SIG-M5 treated with dmso at 0.1 percent for 504 hours (cell line): ENCODE results near the gene KLHL18.
"Not testable (repeated sequence)": the region's sequence is repeated elsewhere in the genome, so short reads cannot be mapped to it uniquely, and the experiment has no call there.

Source experiments
- DNase-seq: peaks from one replicate; lab custom pipeline; 2025; ENCODE audit not compliant: unreplicated experiment; lab: John Stamatoyannopoulos, UW

Gene KLHL18

DNA sequence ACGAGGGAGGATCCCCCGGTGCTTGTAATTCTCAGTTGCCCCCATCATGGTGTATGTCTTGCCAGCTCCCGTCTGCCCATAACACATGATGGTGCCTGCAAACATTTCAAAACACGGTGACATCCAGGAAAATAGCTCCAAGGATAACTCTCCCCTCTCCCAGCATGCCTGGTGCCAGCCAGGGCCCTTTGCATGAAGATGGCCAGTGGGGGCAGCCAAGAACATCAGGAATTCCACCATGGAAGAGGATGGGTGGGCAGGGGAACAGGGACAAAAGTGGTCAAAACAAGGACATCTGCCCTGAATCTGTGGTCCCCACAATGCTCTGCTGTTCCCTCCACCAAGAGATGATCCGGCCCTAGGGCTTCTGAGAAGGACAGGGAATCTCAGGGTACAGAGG lies 9.2 kb upstream of the KLHL18 start:
- DNase-seq: no peak

DNA sequence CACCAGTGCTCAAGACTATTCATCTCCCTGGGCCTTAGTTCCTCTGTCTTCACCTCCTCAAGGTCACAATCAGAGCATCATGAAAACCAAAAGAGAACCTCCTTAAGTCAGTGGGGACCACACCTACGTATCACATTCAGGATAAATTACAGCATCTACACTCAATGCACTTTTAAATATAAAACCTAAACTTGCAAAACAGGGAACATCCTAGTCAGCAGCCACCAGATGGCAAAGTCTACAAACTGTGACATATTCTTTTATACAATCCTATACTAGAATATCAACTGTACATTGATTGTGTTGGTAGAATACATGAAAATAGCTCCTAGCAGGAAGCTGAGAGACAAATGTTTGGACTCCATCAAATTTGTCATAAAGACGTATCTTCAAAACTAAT lies 8.1 kb upstream of the KLHL18 start:
- DNase-seq: no peak

DNA sequence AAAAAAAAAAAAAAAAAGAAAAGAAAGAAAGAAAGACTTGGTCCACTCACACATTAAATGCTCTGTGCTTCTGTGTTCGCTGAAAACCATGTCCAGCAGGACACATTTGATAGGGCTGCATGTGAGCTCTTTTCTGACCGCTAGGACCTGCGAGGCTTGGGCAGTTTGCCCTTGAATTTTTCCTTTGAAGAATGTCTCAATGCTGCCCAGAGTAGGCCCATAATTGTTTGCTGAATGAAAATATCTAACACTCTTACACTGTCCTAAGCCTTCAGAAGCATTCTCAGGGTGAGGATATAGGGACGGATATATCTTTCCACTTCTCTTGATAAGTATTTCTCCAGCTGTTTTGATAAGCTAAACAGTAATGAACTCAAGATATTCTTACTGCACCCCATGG lies 6.2 kb upstream of the KLHL18 start:
- no peak for DNase-seq

DNA sequence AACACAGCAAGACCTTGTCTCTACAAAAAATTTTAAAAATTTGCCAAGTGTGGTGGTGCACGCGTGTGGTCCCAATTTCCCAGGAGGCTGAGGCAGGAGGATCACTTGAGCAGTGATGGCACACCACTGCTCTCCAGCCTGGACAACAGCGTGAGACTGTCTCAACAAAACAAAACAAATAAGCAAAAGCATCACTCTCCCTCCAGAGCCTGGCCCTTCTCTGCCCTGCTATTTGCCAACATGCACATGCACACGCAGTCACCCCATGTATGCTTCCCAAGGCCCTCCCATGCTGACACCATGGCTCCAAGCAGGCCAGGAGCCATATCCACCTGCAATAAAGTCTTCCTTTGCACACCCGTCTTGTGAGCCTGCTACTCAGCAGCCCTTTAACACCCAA lies 2.2 kb upstream of the KLHL18 start:
- DNase-seq: no peak

DNA sequence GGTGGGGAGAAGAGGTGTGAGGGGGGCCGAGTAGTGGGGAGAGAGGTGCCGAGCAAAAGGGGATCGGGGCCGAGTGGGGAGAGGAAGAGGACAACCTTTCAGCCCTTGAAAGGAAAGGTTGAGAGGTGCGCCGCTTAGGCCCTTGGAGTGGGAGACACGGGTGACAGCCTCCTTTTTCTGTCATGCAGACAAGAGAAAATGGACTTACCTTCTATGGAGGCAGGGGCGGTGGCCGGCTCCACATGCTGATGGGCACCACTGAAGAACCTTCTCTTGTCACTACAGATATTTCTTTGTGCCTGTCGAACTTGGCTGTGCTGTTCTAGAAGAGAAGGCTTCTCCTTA lies 421 bp downstream of the KLHL18 start:
- peak; percentile 34 for DNase-seq

DNA sequence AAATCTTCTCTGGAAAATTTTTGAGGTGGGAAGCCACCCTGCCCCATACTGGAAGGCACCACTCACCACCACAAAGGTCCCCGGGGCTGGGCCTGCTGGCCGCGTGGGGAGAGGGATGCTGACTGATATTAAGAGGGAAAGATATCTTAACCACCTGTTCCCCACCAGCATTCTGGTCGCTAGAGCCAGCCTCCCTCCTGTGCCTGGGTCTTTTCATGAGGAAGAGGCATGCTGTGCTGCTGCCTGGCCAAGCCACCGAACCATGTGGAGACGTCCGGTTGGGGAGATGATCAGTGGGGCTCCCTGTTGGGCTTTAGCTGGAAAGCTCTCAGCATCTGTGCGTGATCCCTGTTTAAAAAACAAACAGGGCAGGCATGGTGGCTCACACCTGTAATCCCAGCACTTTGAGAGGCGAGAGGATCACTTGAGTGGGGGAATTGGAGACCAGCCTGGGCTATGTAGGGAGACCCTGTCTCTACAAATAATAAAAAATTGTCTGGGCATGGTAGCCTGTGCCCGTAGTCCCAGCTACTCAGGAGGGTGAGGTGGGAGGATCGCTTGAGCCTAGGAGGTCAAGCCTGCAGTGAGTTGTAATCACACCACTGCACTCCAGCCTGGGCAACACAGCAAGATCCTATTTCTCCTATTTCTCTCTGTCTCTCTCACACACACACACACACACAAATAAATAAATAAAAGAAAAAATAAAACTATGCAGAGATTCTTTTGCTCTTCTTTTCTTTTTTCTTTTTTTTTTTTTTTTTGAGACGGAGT lies 1.0 kb downstream of the KLHL18 start:
- DNase-seq: peak; percentile 34

DNA sequence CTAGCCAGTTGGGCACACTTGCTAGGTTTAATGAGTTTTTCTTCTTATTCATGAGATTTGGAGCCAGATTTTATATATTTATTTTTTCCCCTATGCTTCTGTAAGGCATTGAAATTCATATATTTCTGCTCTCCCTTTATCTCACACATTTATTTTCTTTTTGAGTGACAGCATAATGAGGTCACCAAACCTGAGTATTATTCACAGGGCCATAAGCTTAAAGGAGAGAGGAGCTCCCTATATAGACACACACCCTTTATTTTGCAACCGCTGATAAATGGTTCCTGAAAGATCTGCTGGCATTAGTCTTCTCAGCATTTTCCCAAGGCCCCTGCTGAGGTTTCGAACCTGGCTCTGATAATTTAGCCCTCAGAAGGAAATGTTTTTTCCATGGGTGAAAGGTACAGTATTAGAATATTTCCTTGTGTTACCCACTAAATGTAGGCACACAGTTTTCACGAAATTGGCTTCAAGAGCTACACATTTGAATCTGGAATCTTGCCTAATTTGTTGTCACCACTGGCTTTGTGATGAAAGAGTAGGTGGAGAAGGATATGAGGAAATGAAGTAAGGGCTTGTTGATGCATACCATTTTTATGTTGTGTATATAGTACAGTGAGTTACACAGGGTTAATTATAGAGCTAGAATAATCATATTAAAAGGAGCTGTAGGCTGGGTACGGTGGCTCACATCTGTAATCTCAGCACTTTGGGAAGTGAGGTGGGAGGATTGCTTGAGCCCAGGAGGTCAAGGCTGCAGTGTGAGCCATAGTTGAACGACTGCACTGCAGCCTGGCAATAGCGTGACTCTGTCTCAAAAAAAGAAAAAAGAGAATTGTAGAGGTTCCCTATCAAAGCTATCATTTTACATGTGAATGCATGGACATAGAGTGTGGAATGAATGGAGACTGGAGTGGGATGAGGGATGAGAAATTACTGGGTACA lies 6.5 kb downstream of the KLHL18 start:
- DNase-seq: peak; percentile 76

DNA sequence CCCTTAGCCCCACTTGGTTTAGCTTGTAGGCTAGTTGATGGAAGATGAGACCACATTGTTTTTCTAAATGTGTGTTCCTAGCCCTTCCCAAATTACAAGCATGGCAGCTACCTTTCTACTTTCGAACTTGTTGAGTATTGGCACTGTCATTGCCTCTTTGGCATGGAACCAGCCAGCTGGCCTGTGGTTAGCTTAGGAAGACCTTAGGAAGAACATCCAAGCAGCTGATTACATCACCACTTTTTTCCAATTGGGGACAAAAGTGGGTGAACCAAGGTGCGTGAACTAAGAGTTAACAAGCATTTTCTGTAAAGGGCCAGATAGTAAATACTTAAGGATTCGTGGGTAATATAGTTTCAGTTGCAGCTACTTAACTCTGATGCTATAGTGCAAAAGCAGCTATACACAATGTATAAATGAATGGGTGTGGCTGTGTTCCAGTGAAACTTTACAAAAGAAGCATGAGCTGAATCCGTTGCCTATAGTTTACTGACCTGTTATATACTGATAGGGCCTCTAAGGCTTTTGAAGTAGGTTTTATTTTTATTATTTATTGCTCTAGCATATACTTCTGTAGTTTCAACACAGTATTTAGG lies 8.5 kb downstream of the KLHL18 start:
- no peak for DNase-seq

DNA sequence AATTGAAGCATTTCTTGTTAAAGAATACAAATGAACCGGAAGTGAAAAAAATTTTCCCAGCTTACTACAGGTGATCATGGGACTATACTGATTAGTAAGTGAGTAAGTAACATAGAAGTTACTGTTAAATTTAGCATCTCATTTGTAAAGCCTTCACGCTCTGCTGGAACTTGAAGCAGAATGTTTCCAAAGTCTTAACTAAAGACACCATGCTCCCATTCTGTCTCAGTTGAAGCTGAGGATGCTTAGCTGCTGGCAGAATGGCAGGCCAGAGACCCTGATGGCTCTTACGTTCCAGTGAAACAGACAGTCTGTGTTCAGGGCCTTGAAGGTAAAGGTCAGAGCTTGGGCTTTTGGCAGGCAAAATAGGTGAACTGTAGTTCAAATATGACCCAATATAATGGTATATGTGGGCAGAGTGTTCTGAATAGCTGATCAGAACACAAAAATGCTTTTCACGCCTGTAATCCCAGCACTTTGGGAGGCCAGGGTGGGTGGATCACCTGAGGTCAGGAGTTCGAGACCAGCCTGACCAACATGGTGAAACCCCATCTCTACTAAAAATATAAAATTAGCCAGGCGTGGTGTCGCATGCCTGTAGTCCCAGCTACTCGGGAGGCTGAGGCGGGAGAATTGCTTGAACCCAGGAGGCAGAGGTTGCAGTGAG lies 9.1 kb downstream of the KLHL18 start:
- not testable (repeated sequence) for DNase-seq

DNA sequence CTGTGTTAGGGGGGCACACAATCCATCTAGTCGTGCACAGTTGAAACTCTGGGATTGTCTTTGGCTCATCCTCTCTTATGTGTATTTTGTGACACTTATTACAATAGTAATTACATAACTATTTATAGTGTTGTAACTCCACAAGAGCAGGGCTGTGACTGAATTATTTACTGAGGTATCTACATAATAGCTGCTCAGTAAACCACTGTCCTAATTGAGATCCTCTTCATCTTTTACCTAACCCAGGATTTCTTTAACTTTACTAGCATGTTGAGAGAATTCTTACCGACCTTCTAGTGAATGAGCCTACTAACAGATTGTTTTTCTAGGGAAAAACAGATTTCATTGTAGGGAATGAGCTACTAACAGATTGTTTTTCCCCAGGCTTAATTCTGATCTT lies 11.1 kb downstream of the KLHL18 start:
- DNase-seq: no peak

DNA sequence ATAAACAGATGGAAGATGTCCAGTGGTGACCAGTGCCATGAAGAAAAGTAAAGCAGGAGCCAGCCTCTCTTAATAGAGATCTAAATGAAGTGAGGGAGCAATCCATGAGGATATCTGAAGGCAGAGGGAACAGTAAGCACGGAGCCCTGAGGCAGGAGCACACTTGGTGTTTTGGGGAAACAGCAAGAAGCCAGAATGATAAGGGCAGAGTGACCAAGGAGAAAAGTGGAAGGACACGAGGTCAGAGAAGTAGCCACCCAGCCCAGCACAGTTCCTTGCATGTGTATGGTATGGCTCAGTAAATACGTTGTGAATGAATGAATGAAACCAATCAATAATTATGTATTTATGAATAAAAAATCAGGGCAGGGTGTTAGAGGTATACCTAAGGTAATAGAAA lies 11.6 kb downstream of the KLHL18 start:
- no peak for DNase-seq

DNA sequence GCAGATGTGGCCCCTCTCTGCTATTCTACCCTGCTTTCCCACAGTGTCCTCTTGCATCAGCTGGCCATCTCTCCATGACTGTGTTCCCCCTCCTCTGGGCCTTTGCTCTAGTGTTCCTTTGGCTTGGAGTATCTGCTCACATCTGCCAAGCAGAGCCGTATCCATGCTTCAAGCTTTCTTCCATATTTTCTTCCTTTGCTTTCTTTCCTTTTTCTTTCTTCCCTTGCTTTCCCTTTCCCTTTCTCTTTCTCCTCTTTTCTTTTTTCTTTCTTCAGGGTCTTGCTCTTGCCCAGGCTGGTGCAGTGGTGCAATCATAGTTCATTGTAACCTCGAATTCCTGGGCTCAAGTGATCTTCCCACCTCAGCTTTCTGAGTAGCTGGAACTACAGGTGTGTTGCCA lies 12.6 kb downstream of the KLHL18 start:
- DNase-seq: no peak

DNA sequence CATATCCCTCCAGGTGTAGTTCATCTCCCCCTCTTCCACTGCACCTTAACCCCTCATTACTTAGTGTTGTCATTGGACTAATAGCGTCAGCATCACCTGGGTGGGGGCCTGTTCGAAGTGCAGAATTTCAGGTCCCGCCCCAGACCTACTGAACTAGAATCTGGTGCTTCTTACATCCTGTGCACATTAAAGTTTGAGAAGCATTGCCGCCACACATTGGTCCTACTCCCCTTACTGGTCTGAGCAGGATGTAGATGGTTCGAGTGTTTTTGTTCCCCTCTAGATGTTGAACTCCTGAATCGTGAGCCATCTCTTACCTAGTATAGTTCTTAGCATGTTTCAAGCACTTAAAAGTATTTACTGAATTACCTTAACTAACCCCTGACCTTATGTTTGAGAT lies 13.2 kb downstream of the KLHL18 start:
- no peak for DNase-seq

DNA sequence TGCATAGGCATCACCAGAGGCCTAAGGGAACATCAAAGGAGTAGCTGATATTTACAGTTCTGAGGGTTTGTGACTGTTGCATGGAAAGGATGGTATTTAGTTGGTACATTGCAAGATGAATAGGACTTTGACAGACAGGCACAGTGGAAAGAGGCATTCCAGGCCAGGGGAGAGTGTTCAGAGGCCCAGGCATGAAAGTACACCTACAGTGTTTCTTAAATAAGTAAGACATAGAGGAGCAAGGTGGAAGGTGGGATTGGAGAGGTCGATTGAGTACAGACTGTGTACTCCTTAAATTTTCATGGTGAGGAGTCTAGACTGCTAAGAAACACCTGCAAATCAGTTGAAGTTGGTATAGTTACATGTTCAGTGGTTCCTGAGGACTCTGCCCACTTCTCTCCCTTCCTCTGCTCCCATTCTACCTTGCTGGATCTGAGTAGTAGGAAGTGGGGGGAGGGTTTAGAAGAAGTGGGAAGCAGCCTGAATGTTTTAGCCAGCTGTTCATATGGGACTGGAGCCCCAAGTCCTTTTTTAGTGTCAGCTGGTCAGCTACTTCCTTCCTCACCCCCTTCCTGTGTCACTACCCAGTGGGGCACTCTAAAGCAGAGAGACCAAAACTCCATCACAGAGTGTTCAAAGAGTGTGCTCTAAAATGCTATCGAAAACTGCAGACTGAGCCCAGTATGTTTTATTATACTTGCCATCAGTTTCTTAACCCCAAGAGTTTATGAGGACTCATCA lies 14.0 kb downstream of the KLHL18 start:
- DNase-seq: no peak

DNA sequence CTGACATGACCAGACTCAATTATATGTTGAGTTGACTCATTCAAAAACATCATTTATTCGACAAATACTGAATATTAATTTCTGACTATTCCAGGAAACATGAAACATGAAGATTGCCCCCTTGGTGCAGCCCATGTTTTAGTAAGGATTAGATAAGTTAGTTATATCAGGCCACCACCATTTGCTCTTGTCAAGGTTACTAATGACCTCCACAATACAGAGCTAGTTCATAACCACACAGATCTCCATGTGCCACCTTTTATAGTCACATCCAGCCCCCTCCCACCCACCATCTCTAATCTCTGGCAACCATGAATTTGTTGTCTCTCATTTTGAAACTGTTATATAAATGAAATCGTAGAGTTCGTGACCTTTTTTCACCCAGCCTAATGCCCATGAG lies 15.7 kb downstream of the KLHL18 start:
- DNase-seq: no peak

DNA sequence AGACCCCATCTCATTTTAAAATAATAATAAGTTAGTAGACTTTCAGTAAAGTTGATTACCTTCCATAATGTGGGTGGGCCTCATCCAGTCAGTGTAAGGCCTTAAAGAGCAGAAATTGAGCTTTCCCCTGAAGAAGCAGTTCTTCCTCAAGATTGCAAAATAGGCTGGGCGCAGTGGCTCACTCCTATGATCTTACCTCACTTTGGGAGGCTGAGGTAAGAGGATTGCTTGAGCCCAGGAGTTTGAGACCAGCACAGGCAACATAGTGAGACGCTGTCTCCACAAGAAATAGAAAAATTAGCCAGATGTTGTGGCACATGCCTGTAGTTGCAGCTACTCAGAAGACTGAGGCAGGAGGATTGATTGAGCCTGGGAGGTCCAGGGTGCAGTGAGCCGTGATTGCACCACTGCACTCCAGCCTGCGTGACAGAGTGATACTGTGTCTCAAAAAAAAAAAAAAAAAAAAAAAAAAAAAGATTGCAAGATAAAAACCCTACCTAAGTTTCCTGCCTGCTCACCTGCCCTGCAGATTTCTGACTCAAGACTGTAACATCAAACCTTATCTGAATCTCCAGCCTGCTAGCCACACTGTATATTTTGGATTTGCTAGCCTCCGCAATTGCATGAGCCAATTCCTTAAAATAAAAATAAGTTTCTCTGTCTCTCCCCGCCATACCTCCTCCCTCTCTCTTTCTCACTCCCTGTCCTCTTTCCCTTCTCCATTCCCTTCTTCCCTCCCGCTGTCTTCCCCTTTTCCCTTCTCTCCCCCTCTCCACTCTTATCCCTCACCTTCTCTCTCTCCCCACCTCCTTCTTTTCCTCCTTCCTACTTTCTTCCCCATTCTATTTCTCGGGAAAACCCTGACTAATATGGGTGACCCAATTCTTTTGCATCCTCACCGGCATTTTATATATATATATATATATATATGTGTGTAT lies 16.9 kb downstream of the KLHL18 start:
- peak; percentile 22 for DNase-seq

DNA sequence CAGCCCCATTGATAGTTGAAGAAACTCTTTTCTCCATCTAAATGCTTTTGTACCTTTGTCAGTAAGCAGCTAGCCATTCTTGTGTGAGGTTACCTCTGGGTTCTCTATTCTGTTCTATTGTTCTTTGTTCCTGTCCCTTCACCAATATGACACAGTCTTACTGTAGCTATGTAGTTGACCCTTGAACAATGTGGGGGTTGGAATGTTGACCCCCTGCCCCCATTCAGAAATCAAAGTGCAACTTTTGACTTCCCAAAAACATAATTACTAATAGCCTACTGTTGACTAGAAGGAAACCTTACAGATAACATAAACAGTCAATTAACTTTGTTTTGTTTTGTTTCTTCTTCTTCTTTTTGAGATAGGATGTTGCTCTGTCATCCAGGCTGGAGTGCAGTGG lies 18.7 kb downstream of the KLHL18 start:
- DNase-seq: no peak

DNA sequence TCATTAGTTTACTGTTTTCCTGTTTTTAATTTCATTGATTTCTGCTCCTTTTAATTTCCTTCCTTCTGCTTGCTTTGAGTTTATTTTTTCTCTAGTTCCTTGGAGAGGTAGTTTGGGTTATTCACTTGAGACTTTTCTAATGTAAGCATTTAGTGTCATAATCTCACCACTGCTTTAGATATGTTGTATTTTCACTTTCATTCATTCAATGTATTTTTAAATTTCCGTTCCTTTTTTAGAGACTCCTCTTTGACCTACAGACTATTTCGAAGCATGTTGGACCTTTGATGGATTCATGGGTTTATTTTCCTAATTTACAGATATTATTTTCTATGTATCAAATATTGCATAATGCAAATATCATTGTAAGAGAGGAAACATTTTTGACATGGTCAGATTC lies 23.3 kb downstream of the KLHL18 start:
- DNase-seq: no peak

DNA sequence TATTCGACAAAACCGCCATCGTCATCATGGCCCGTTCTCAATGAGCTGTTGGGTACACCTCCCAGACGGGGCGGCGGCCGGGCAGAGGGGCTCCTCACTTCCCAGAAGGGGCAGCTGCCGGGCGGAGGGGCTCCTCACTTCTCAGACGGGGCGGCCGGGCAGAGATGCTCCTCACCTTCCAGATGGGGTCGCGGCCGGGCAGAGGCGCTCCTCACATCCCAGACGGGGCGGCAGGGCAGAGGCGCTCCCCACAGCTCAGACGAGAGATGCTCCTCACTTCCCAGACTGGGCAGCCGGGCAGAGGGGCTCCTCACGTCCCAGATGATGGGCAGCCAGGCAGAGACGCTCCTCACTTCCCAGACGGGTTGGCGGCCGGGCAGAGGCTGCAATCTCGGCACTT lies 26.5 kb downstream of the KLHL18 start:
- DNase-seq: not testable (repeated sequence)

DNA sequence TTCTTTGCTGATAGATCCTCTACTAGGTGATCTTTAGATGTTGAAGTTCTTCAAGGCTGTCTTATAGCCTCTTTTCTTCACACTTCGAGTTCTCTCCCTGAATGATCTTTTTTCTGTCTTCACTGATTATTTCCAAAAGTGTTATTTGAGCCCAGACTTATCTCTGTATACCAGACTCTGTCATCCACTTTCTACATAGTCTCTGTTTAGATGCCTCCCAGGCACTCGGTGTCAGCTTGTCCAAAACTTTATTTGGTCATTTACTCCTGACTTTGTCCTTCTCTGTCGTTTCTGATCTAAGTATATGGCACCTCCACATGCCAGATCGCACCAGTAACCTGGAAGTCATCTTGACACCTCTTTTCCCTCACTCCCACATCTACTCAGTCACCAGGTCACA lies 27.6 kb downstream of the KLHL18 start:
- DNase-seq: no peak
